ENCODE results near the gene MAN2A1. TPM values are rescaled to one million over a fixed set of nuclear protein-coding genes. Genes with fewer than 3 reads are reported as not detected.

MAN2A1 gene
- 66.4 TPM for total RNA-seq
- 22.2 TPM for polyA plus RNA-seq
- long read RNA-seq, donor 1, full-length matches to known transcripts, result 1 of 1 reads
- long read RNA-seq, donor 1, partial matches to known transcripts, result 0 of 1 reads
- long read RNA-seq, donor 1, other reads (novel, unspliced or antisense), result 0 of 1 reads
- long read RNA-seq, donor 2, result 0 reads
- long read RNA-seq, donor 3, full-length matches to known transcripts, result 11 of 59 reads
- long read RNA-seq, donor 3, partial matches to known transcripts, result 48 of 59 reads
- long read RNA-seq, donor 3, other reads (novel, unspliced or antisense), result 0 of 59 reads
- long read RNA-seq, donor 4, full-length matches to known transcripts, result 8 of 8 reads
- long read RNA-seq, donor 4, partial matches to known transcripts, result 0 of 8 reads
- long read RNA-seq, donor 4, other reads (novel, unspliced or antisense), result 0 of 8 reads
- long read RNA-seq, donor 5, full-length matches to known transcripts, result 11 of 11 reads
- long read RNA-seq, donor 5, partial matches to known transcripts, result 0 of 11 reads
- long read RNA-seq, donor 5, other reads (novel, unspliced or antisense), result 0 of 11 reads
- long read RNA-seq, donor 6, full-length matches to known transcripts, result 3 of 22 reads
- long read RNA-seq, donor 6, partial matches to known transcripts, result 19 of 22 reads
- long read RNA-seq, donor 6, other reads (novel, unspliced or antisense), result 0 of 22 reads
- long read RNA-seq, donor 7, full-length matches to known transcripts, result 4 of 4 reads
- long read RNA-seq, donor 7, partial matches to known transcripts, result 0 of 4 reads
- long read RNA-seq, donor 7, other reads (novel, unspliced or antisense), result 0 of 4 reads
- long read RNA-seq, donor 8, full-length matches to known transcripts, result 1 of 1 reads
- long read RNA-seq, donor 8, partial matches to known transcripts, result 0 of 1 reads
- long read RNA-seq, donor 8, other reads (novel, unspliced or antisense), result 0 of 1 reads
- long read RNA-seq, donor 9, full-length matches to known transcripts, result 6 of 6 reads
- long read RNA-seq, donor 9, partial matches to known transcripts, result 0 of 6 reads
- long read RNA-seq, donor 9, other reads (novel, unspliced or antisense), result 0 of 6 reads
- long read RNA-seq, donor 10, full-length matches to known transcripts, result 3 of 3 reads
- long read RNA-seq, donor 10, partial matches to known transcripts, result 0 of 3 reads
- long read RNA-seq, donor 10, other reads (novel, unspliced or antisense), result 0 of 3 reads

GRCh38 chr5:109689740-109690241 lies at the start of gene MAN2A1:
TSS of gene MAN2A1 (plus strand) at chr5:109689927. CDS start at chr5:109690418, 491 bp downstream.
- no peaks in the 10 kb centered on the region for H3K36me3 ChIP-seq (ENCODE audit: control insufficient read depth in 2 of 2, insufficient read depth in 2 of 2, low read length in 1 of 2)
- WGBS, result under 1% methylated on average over 58 of the region's 58 CpGs
- peak in 8 of 9 donors; percentile 55 to 92 (median 78) for DNase-seq (ENCODE audit: low read depth in 6 of 9, low spot score in 9 of 9)
- peaks cover 13 to 20% of the 10 kb centered on the region in 2 donors for H3K4me1 ChIP-seq (ENCODE audit: control insufficient read depth in 2 of 2, insufficient read depth in 2 of 2, low read length in 2 of 2)
- peaks cover 0 to 9% of the 10 kb centered on the region in 2 donors for H3K9me3 ChIP-seq (ENCODE audit: control insufficient read depth in 2 of 2, insufficient read depth in 1 of 2, low read length in 1 of 2)
- peak within 1 kb of the TSS; percentile 79 to 92 for H3K4me3 ChIP-seq (ENCODE audit: low read length in 2 of 2)
- H3K27ac ChIP-seq (ENCODE audit: low read depth in 1 of 2, low read length in 1 of 2), result peak within 1 kb of the TSS; percentile 98 to 99
- no peaks in the 10 kb centered on the region for H3K27me3 ChIP-seq (ENCODE audit: control insufficient read depth in 2 of 2, insufficient read depth in 1 of 2, low read length in 1 of 2)

- H3K27me3 ChIP-seq (ENCODE audit: control insufficient read depth in 2 of 2, insufficient read depth in 1 of 2, low read length in 1 of 2), result no peaks in the 10 kb centered on the region
- H3K36me3 ChIP-seq (ENCODE audit: control insufficient read depth in 2 of 2, insufficient read depth in 2 of 2, low read length in 1 of 2), result no peaks in the 10 kb centered on the region
- no peaks in the 10 kb centered on the region for H3K4me1 ChIP-seq (ENCODE audit: control insufficient read depth in 2 of 2, insufficient read depth in 2 of 2, low read length in 2 of 2)
- DNase-seq (ENCODE audit: low read depth in 6 of 9, low spot score in 9 of 9), result no peak
- no peak overlapping the region for H3K4me3 ChIP-seq (ENCODE audit: low read length in 2 of 2)
- H3K9me3 ChIP-seq (ENCODE audit: control insufficient read depth in 2 of 2, insufficient read depth in 1 of 2, low read length in 1 of 2), result no peaks in the 10 kb centered on the region
- WGBS, result 97% methylated on average over 4 of the region's 4 CpGs
- no peak overlapping the region for H3K27ac ChIP-seq (ENCODE audit: low read depth in 1 of 2, low read length in 1 of 2)
Observed at GRCh38 chr5:109640976-109641375, 48.8 kb upstream of the MAN2A1 start.

- Histone ChIP-seq H3K4me1 (ENCODE audit: control insufficient read depth in 2 of 2, insufficient read depth in 2 of 2, low read length in 2 of 2) (no peaks in the 10 kb centered on the region), H3K27me3 (ENCODE audit: control insufficient read depth in 2 of 2, insufficient read depth in 1 of 2, low read length in 1 of 2) (no peaks in the 10 kb centered on the region), H3K36me3 (ENCODE audit: control insufficient read depth in 2 of 2, insufficient read depth in 2 of 2, low read length in 1 of 2) (no peaks in the 10 kb centered on the region), H3K27ac (ENCODE audit: low read depth in 1 of 2, low read length in 1 of 2) (no peak overlapping the region), H3K4me3 (ENCODE audit: low read length in 2 of 2) (no peak overlapping the region), H3K9me3 (ENCODE audit: control insufficient read depth in 2 of 2, insufficient read depth in 1 of 2, low read length in 1 of 2) (no peaks in the 10 kb centered on the region)
- WGBS, result 97% methylated on average over 4 of the region's 4 CpGs
- DNase-seq (ENCODE audit: low read depth in 6 of 9, low spot score in 9 of 9), result no peak
Observed at GRCh38 chr5:109643791-109644350, 45.9 kb upstream of the MAN2A1 start.

GRCh38 chr5:109644829-109645228 lies 44.9 kb upstream of the MAN2A1 start:
- Histone ChIP-seq H3K9me3 (ENCODE audit: control insufficient read depth in 2 of 2, insufficient read depth in 1 of 2, low read length in 1 of 2) (no peaks in the 10 kb centered on the region), H3K27ac (ENCODE audit: low read depth in 1 of 2, low read length in 1 of 2) (no peak overlapping the region), H3K4me1 (ENCODE audit: control insufficient read depth in 2 of 2, insufficient read depth in 2 of 2, low read length in 2 of 2) (no peaks in the 10 kb centered on the region), H3K36me3 (ENCODE audit: control insufficient read depth in 2 of 2, insufficient read depth in 2 of 2, low read length in 1 of 2) (no peaks in the 10 kb centered on the region), H3K27me3 (ENCODE audit: control insufficient read depth in 2 of 2, insufficient read depth in 1 of 2, low read length in 1 of 2) (no peaks in the 10 kb centered on the region), H3K4me3 (ENCODE audit: low read length in 2 of 2) (no peak overlapping the region)
- WGBS, result 97% methylated on average over 7 of the region's 7 CpGs
- DNase-seq (ENCODE audit: low read depth in 6 of 9, low spot score in 9 of 9), result no peak

GRCh38 chr5:109645707-109646192 lies 44.0 kb upstream of the MAN2A1 start:
- H3K4me1 ChIP-seq (ENCODE audit: control insufficient read depth in 2 of 2, insufficient read depth in 2 of 2, low read length in 2 of 2), result no peaks in the 10 kb centered on the region
- H3K4me3 ChIP-seq (ENCODE audit: low read length in 2 of 2), result no peak overlapping the region
- DNase-seq (ENCODE audit: low read depth in 6 of 9, low spot score in 9 of 9), result no peak
- no peaks in the 10 kb centered on the region for H3K36me3 ChIP-seq (ENCODE audit: control insufficient read depth in 2 of 2, insufficient read depth in 2 of 2, low read length in 1 of 2)
- H3K27me3 ChIP-seq (ENCODE audit: control insufficient read depth in 2 of 2, insufficient read depth in 1 of 2, low read length in 1 of 2), result no peaks in the 10 kb centered on the region
- H3K9me3 ChIP-seq (ENCODE audit: control insufficient read depth in 2 of 2, insufficient read depth in 1 of 2, low read length in 1 of 2), result no peaks in the 10 kb centered on the region
- no peak overlapping the region for H3K27ac ChIP-seq (ENCODE audit: low read depth in 1 of 2, low read length in 1 of 2)
- 97% methylated on average over 2 of the region's 2 CpGs for WGBS

GRCh38 chr5:109649318-109649717 lies 40.4 kb upstream of the MAN2A1 start:
- WGBS, result 92% methylated on average over 4 of the region's 4 CpGs
- H3K9me3 ChIP-seq (ENCODE audit: control insufficient read depth in 2 of 2, insufficient read depth in 1 of 2, low read length in 1 of 2), result no peaks in the 10 kb centered on the region
- H3K27ac ChIP-seq (ENCODE audit: low read depth in 1 of 2, low read length in 1 of 2), result no peak overlapping the region
- H3K4me3 ChIP-seq (ENCODE audit: low read length in 2 of 2), result no peak overlapping the region
- DNase-seq (ENCODE audit: low read depth in 6 of 9, low spot score in 9 of 9), result no peak
- H3K27me3 ChIP-seq (ENCODE audit: control insufficient read depth in 2 of 2, insufficient read depth in 1 of 2, low read length in 1 of 2), result no peaks in the 10 kb centered on the region
- H3K36me3 ChIP-seq (ENCODE audit: control insufficient read depth in 2 of 2, insufficient read depth in 2 of 2, low read length in 1 of 2), result no peaks in the 10 kb centered on the region
- H3K4me1 ChIP-seq (ENCODE audit: control insufficient read depth in 2 of 2, insufficient read depth in 2 of 2, low read length in 2 of 2), result peaks cover 6 to 15% of the 10 kb centered on the region in 2 donors

- H3K27me3 ChIP-seq (ENCODE audit: control insufficient read depth in 2 of 2, insufficient read depth in 1 of 2, low read length in 1 of 2), result no peaks in the 10 kb centered on the region
- no peaks in the 10 kb centered on the region for H3K9me3 ChIP-seq (ENCODE audit: control insufficient read depth in 2 of 2, insufficient read depth in 1 of 2, low read length in 1 of 2)
- no peak overlapping the region for H3K4me3 ChIP-seq (ENCODE audit: low read length in 2 of 2)
- no peak overlapping the region for H3K27ac ChIP-seq (ENCODE audit: low read depth in 1 of 2, low read length in 1 of 2)
- H3K36me3 ChIP-seq (ENCODE audit: control insufficient read depth in 2 of 2, insufficient read depth in 2 of 2, low read length in 1 of 2), result no peaks in the 10 kb centered on the region
- peaks cover 6 to 21% of the 10 kb centered on the region in 2 donors for H3K4me1 ChIP-seq (ENCODE audit: control insufficient read depth in 2 of 2, insufficient read depth in 2 of 2, low read length in 2 of 2)
- DNase-seq (ENCODE audit: low read depth in 6 of 9, low spot score in 9 of 9), result no peak
- WGBS, result 73% methylated on average over 4 of the region's 4 CpGs
Observed at GRCh38 chr5:109650493-109650892, 39.2 kb upstream of the MAN2A1 start.

GRCh38 chr5:109652096-109652495 lies 37.6 kb upstream of the MAN2A1 start:
- no peaks in the 10 kb centered on the region for H3K9me3 ChIP-seq (ENCODE audit: control insufficient read depth in 2 of 2, insufficient read depth in 1 of 2, low read length in 1 of 2)
- peaks cover 15 to 34% of the 10 kb centered on the region in 2 donors for H3K4me1 ChIP-seq (ENCODE audit: control insufficient read depth in 2 of 2, insufficient read depth in 2 of 2, low read length in 2 of 2)
- no peak overlapping the region for H3K4me3 ChIP-seq (ENCODE audit: low read length in 2 of 2)
- 92% methylated on average over 1 of the region's 1 CpG for whole genome bisulfite sequencing
- DNase-seq (ENCODE audit: low read depth in 6 of 9, low spot score in 9 of 9), result no peak
- no peaks in the 10 kb centered on the region for H3K27me3 ChIP-seq (ENCODE audit: control insufficient read depth in 2 of 2, insufficient read depth in 1 of 2, low read length in 1 of 2)
- H3K27ac ChIP-seq (ENCODE audit: low read depth in 1 of 2, low read length in 1 of 2), result no peak overlapping the region
- H3K36me3 ChIP-seq (ENCODE audit: control insufficient read depth in 2 of 2, insufficient read depth in 2 of 2, low read length in 1 of 2), result no peaks in the 10 kb centered on the region
